Esophagus squamous epithelium (tissue), 5 donors: ENCODE data around the gene MPLKIP. TPM values are rescaled to one million over a fixed set of nuclear protein-coding genes. Genes with fewer than 3 reads are reported as not detected.
"Not testable (repeated sequence)": the region's sequence is repeated elsewhere in the genome, so short reads cannot be mapped to it uniquely, and the experiment has no call there.

ENCODE experiments used
- DNase-seq: peaks from one replicate; lab custom pipeline; 2025; lab: John Stamatoyannopoulos, UW
- H3K27ac ChIP-seq, 4 donors: fragments of 200-600 bp; sonication (generic); one replicate each; pipeline ENCODE4 v1.5.1; 2016 to 2019; ENCODE audit warnings: mild to moderate bottlenecking in 1 of 4
- H3K27me3 ChIP-seq, 4 donors: fragments of 200-600 bp; sonication (generic); 1 replicate in 3 of 4; 2 replicates in 1 of 4; pipeline versions ENCODE4 v1.5.1 to v1.6.0; 2017 to 2021; ENCODE audit warnings: antibody characterized with exemption in 1 of 4
- H3K36me3 ChIP-seq, 3 donors: fragments of 200-600 bp; sonication (generic); one replicate each; pipeline ENCODE4 v1.5.1; 2016 to 2019
- H3K4me1 ChIP-seq, 3 donors: fragments of 200-600 bp; sonication (generic); one replicate each; pipeline ENCODE4 v1.5.1; 2017 to 2019
- H3K4me3 ChIP-seq, 4 donors: fragments of 200-600 bp; sonication (generic); 1 replicate in 3 of 4; 2 replicates in 1 of 4; pipeline ENCODE4 v1.5.1; 2016 to 2019; ENCODE audit warnings: mild to moderate bottlenecking in 2 of 4, moderate library complexity in 1 of 4
- H3K9me3 ChIP-seq, 3 donors: fragments of 200-600 bp; sonication (generic); one replicate each; pipeline ENCODE4 v1.5.1; 2016 to 2019
- CTCF ChIP-seq, 6 experiments: fragments of 450-650 bp in 4 of 6; fragments of 200-600 bp in 2 of 6; sonication (generic) in 2 of 6; IDR thresholded peaks; one replicate each; pipeline ENCODE4 v1.5.1; 2016 to 2019; ENCODE audit warnings: antibody characterized with exemption in 6 of 6, mild to moderate bottlenecking in 4 of 6, moderate library complexity in 4 of 6
- POLR2A ChIP-seq, 4 donors: fragments of 450-650 bp; IDR thresholded peaks; one replicate each; pipeline ENCODE4 v1.6.1; 2017; ENCODE audit warnings: antibody characterized with exemption in 4 of 4, mild to moderate bottlenecking in 4 of 4, moderate library complexity in 3 of 4
- WGBS, 2 donors: methylation state at CpG; one replicate each; pipeline ENCODE4 v1.1.5; 2018; 5-methylcytosine and 5-hydroxymethylcytosine counted together
- intact Hi-C: fragments of 100-400 bp; cut with DNase I; formaldehyde crosslinking; loops from one replicate; pipeline ENCODE4 v1.15.0; 2022
- total RNA-seq, 4 donors: library from RNA; depleted of rRNA; stranded (reverse); fragments of >200 nt; gene quantifications; one replicate each; pipeline ENCODE4 v1.1.0, GENCODE V29; 2016
- donor health status: DM: yes; HTN: yes; CAD: no.

MPLKIP gene
- total RNA-seq, 4 donors from 2014 or later: 29.8 to 43.9 (median 38.4) TPM

GRCh38 chr7:40148671-40149070, 14.2 kb upstream of the MPLKIP start:
- intact Hi-C loops: no loop called here
- H3K9me3 ChIP-seq: no peaks in the 10 kb centered on the region

GRCh38 chr7:40148247-40148580, 13.8 kb upstream of the MPLKIP start:
- H3K4me3 ChIP-seq, H3K36me3 ChIP-seq, intact Hi-C loops, DNase-seq, H3K27me3 ChIP-seq, H3K4me1 ChIP-seq, H3K27ac ChIP-seq, H3K9me3 ChIP-seq: not testable (repeated sequence)
- WGBS, 2 donors: 88 to 92% methylated on average over 5 to 7 of the region's 7 CpGs

More at GRCh38 chr7:40148671-40149070, 14.2 kb upstream of the MPLKIP start:
- DNase-seq: no peak
- no peak overlapping the region for H3K27ac ChIP-seq
- WGBS, 2 donors: 76 to 95% methylated on average over 2 of the region's 2 CpGs
- H3K4me3 ChIP-seq: no peak overlapping the region
- H3K36me3 ChIP-seq: no peaks in the 10 kb centered on the region
- H3K27me3 ChIP-seq: no peaks in the 10 kb centered on the region
- no peaks in the 10 kb centered on the region for H3K4me1 ChIP-seq
- TF ChIP-seq POLR2A (IDR thresholded peaks at IDR 0.05): no peak
- TF ChIP-seq CTCF (IDR thresholded peaks at IDR 0.05): no peak

GRCh38 chr7:40147371-40148246, 13.2 kb upstream of the MPLKIP start:
- TF ChIP-seq POLR2A (IDR thresholded peaks at IDR 0.05) (no peak), CTCF (IDR thresholded peaks at IDR 0.05) (no peak)
- H3K4me3 ChIP-seq: no peak overlapping the region
- no peaks in the 10 kb centered on the region for H3K9me3 ChIP-seq
- 78 to 89% methylated on average over 14 to 19 of the region's 19 CpGs for WGBS, 2 donors
- no peaks in the 10 kb centered on the region for H3K36me3 ChIP-seq
- intact Hi-C loops: no loop called here
- no peaks in the 10 kb centered on the region for H3K27me3 ChIP-seq
- H3K27ac ChIP-seq: no peak overlapping the region
- no peak for DNase-seq
- no peaks in the 10 kb centered on the region for H3K4me1 ChIP-seq

- H3K36me3 ChIP-seq, H3K4me1 ChIP-seq, H3K9me3 ChIP-seq, H3K27ac ChIP-seq, DNase-seq, H3K4me3 ChIP-seq, H3K27me3 ChIP-seq, intact Hi-C loops: not testable (repeated sequence)
- 34 to 46% methylated on average over 3 of the region's 3 CpGs for WGBS, 2 donors
Observed at GRCh38 chr7:40145596-40146130, 11.2 kb upstream of the MPLKIP start.

- H3K27me3 ChIP-seq, intact Hi-C loops, DNase-seq, H3K9me3 ChIP-seq, H3K36me3 ChIP-seq, H3K4me3 ChIP-seq, H3K4me1 ChIP-seq: not testable (repeated sequence)
- peak overlapping the region in 1 of 4 donors; percentile 20 for H3K27ac ChIP-seq
- 52 to 64% methylated on average over 5 of the region's 5 CpGs for WGBS, 2 donors
Observed at GRCh38 chr7:40141916-40142315, 7.5 kb upstream of the MPLKIP start.

GRCh38 chr7:40139891-40140290, 5.5 kb upstream of the MPLKIP start:
- intact Hi-C loops: not testable (repeated sequence)

GRCh38 chr7:40138973-40139372, 4.6 kb upstream of the MPLKIP start:
- WGBS, 2 donors: 80 to 88% methylated on average over 5 of the region's 5 CpGs
- Histone ChIP-seq H3K4me1 (peaks cover 0 to 11% (median 0%) of the 10 kb centered on the region in 3 donors), H3K27me3 (peaks cover 0 to 8% (median 0%) of the 10 kb centered on the region in 4 donors), H3K36me3 (no peaks in the 10 kb centered on the region), H3K4me3 (no peak overlapping the region), H3K27ac (no peak overlapping the region), H3K9me3 (no peaks in the 10 kb centered on the region)
- intact Hi-C loops: no loop called here
- DNase-seq: no peak
- no peak for TF ChIP-seq POLR2A (IDR thresholded peaks at IDR 0.05)
- no peak for TF ChIP-seq CTCF (IDR thresholded peaks at IDR 0.05)

More at GRCh38 chr7:40139891-40140290, 5.5 kb upstream of the MPLKIP start:
- not testable (repeated sequence) for H3K4me1 ChIP-seq, H3K27ac ChIP-seq, H3K4me3 ChIP-seq, H3K36me3 ChIP-seq, H3K27me3 ChIP-seq, DNase-seq, H3K9me3 ChIP-seq
- 95 to 97% methylated on average over 13 of the region's 13 CpGs for WGBS, 2 donors
